GM23338 (cell line): Measurements from ENCODE around the gene IMPG2. TPM values are rescaled to one million over a fixed set of nuclear protein-coding genes. Genes with fewer than 3 reads are reported as not detected.

ENCODE experiments used
- ATAC-seq: fragments of 200-7000 bp; cut with Tn5 transposase; 3 replicates; pipeline ENCODE4 v1.9.1; 2020
- DNase-seq: peaks from one replicate; pipeline ENCODE4 v3.0.0-alpha.2; 2015; ENCODE audit warnings: low spot score
- H2AFZ ChIP-seq: fragments of 200-600 bp; sonication (generic); 2 replicates; pipeline ENCODE4 v1.8.0; 2016; ENCODE audit warnings: antibody characterized with exemption, mild to moderate bottlenecking, moderate library complexity
- H3F3A ChIP-seq: fragments of 200-600 bp; sonication (generic); replicated peaks from 2 replicates; pipeline ENCODE4 v1.8.0; 2017; ENCODE audit warnings: antibody characterized with exemption, mixed run types, low read depth
- H3K27ac ChIP-seq: fragments of 200-600 bp; sonication (generic); 2 replicates; pipeline ENCODE4 v1.6.1; 2016; ENCODE audit warnings: low read depth
- H3K27me3 ChIP-seq: fragments of 200-600 bp; sonication (generic); 2 replicates; pipeline ENCODE4 v1.8.0; 2016; ENCODE audit warnings: mild to moderate bottlenecking, mixed run types, moderate library complexity; ENCODE audit not compliant: insufficient read depth
- H3K36me3 ChIP-seq: fragments of 200-600 bp; sonication (generic); 2 replicates; pipeline ENCODE4 v1.8.0; 2016; ENCODE audit warnings: mild to moderate bottlenecking; ENCODE audit not compliant: insufficient read depth
- H3K4me1 ChIP-seq: fragments of 200-600 bp; sonication (generic); 2 replicates; pipeline ENCODE4 v1.8.0; 2016; ENCODE audit warnings: mild to moderate bottlenecking, moderate library complexity; ENCODE audit not compliant: insufficient read depth
- H3K4me2 ChIP-seq: fragments of 200-600 bp; sonication (generic); 2 replicates; pipeline ENCODE4 v1.7.1; 2017; ENCODE audit warnings: mixed run types
- H3K4me3 ChIP-seq: fragments of 200-600 bp; sonication (generic); 2 replicates; pipeline ENCODE4 v1.6.1; 2016; ENCODE audit warnings: mixed run types
- H3K79me2 ChIP-seq: fragments of 200-600 bp; sonication (generic); replicated peaks from 2 replicates; pipeline ENCODE4 v1.8.0; 2017; ENCODE audit warnings: mild to moderate bottlenecking; ENCODE audit not compliant: insufficient read depth
- H3K9me2 ChIP-seq: fragments of 200-600 bp; sonication (generic); 2 replicates; pipeline ENCODE4 v1.8.0; 2017; ENCODE audit not compliant: insufficient read depth
- H4K20me1 ChIP-seq: fragments of 200-600 bp; sonication (generic); replicated peaks from 2 replicates; pipeline ENCODE4 v1.8.0; 2017; ENCODE audit warnings: mild to moderate bottlenecking; ENCODE audit not compliant: insufficient read depth
- H3K27ac Mint-ChIP-seq: 2 replicates; pipeline ENCODE4 v1.8.0; 2020; ENCODE audit warnings: inconsistent platforms, mild to moderate bottlenecking, moderate library complexity, mixed read lengths
- H3K27me3 Mint-ChIP-seq: 3 replicates; pipeline ENCODE4 v1.8.0; 2022; ENCODE audit warnings: low read depth, mild to moderate bottlenecking, moderate library complexity, mixed read lengths, inconsistent platforms; ENCODE audit not compliant: insufficient read depth, poor library complexity
- H3K36me3 Mint-ChIP-seq: 3 replicates; pipeline ENCODE4 v1.8.0; 2021; ENCODE audit warnings: low read depth, mild to moderate bottlenecking, inconsistent platforms, moderate library complexity, mixed read lengths
- H3K4me1 Mint-ChIP-seq: 3 replicates; pipeline ENCODE4 v1.8.0; 2020; ENCODE audit warnings: mild to moderate bottlenecking, inconsistent platforms, mixed read lengths
- H3K4me3 Mint-ChIP-seq: 3 replicates; pipeline ENCODE4 v1.8.0; 2021; ENCODE audit warnings: moderate library complexity, mild to moderate bottlenecking, inconsistent platforms, mixed read lengths
- H3K9me3 Mint-ChIP-seq: 3 replicates; pipeline ENCODE4 v1.8.0; 2020; ENCODE audit warnings: moderate library complexity, mild to moderate bottlenecking, inconsistent platforms, mixed read lengths
- CREB1 ChIP-seq: fragments of 250-450 bp; sonication (Bioruptor Pico); IDR thresholded peaks from 2 replicates; pipeline ENCODE4 v1.5.0; 2020; ENCODE audit warnings: low read depth, mild to moderate bottlenecking, moderate library complexity
- EZH2 ChIP-seq: fragments of 200-600 bp; sonication (generic); IDR thresholded peaks from one replicate; pipeline ENCODE4 v1.8.0; 2017; ENCODE audit warnings: antibody characterized with exemption, mild to moderate bottlenecking, low read depth; ENCODE audit not compliant: unreplicated experiment
- EZH2phosphoT487 ChIP-seq: fragments of 200-600 bp; sonication (generic); IDR thresholded peaks from one replicate; pipeline ENCODE4 v1.8.1; 2018; ENCODE audit warnings: antibody characterized with exemption; ENCODE audit not compliant: unreplicated experiment
- JUNB ChIP-seq: IDR thresholded peaks from one replicate; pipeline ENCODE4 v1.6.1; 2016; ENCODE audit warnings: antibody characterized with exemption; ENCODE audit not compliant: unreplicated experiment
- NANOG ChIP-seq: IDR thresholded peaks from 2 replicates; pipeline ENCODE4 v1.6.1; 2016; ENCODE audit warnings: antibody characterized with exemption, borderline replicate concordance
- POLR2AphosphoS5 ChIP-seq: IDR thresholded peaks from 2 replicates; pipeline ENCODE4 v1.6.1; 2016; ENCODE audit warnings: antibody characterized with exemption, low read depth
- REST ChIP-seq: IDR thresholded peaks from one replicate; pipeline ENCODE4 v1.6.1; 2018; ENCODE audit warnings: antibody characterized with exemption; ENCODE audit not compliant: unreplicated experiment
- STAT1 ChIP-seq: IDR thresholded peaks from one replicate; pipeline ENCODE4 v1.6.1; 2016; ENCODE audit warnings: antibody characterized with exemption; ENCODE audit not compliant: unreplicated experiment
- ZNF114 ChIP-seq: fragments of 250-450 bp; sonication (Bioruptor Pico); IDR thresholded peaks from 2 replicates; pipeline ENCODE4 v1.5.0; 2020; ENCODE audit warnings: mild to moderate bottlenecking, moderate library complexity
- ZNF331 ChIP-seq: fragments of 250-450 bp; sonication (Bioruptor Pico); IDR thresholded peaks from 2 replicates; pipeline ENCODE4 v1.5.0; 2020; ENCODE audit warnings: low read depth, mild to moderate bottlenecking, moderate library complexity
- ZNF462 ChIP-seq: fragments of 250-450 bp; sonication (Bioruptor Pico); IDR thresholded peaks from 2 replicates; pipeline ENCODE4 v1.5.0; 2020; ENCODE audit warnings: mild to moderate bottlenecking, moderate library complexity
- polyA plus RNA-seq: library from polyadenylated mRNA; unstranded; fragments of >200 nt; fragmentation: Nextera tagmentation; extraction: Ambion mirVana; gene quantifications from 2 replicates; pipeline ENCODE4 v1.2.1, GENCODE V29; 2016
- total RNA-seq: library from RNA; depleted of rRNA; stranded (reverse); fragments of >200 nt; shearing (Covaris generic); gene quantifications from 2 replicates; pipeline ENCODE4 v1.2.3, GENCODE V29; 2014
- TF ChIP-seq, protein P1 (sequence below), 2 experiments: fragments of 200-600 bp in 1 of 2; sonication (generic) in 1 of 2; conservative IDR thresholded peaks; 2 replicates each; pipeline versions ENCODE4 v1.5.1 to v1.6.1; 2016 to 2017; ENCODE audit warnings: antibody characterized with exemption in 2 of 2, low read depth in 2 of 2, mild to moderate bottlenecking in 2 of 2, moderate library complexity in 1 of 2
- TF ChIP-seq, protein P2 (sequence below): IDR thresholded peaks from 2 replicates; pipeline ENCODE4 v1.6.1; 2016; ENCODE audit warnings: antibody characterized with exemption

IMPG2 gene
- total and polyA plus RNA-seq, 2 experiments from 2014 or later = not detected

DNA sequence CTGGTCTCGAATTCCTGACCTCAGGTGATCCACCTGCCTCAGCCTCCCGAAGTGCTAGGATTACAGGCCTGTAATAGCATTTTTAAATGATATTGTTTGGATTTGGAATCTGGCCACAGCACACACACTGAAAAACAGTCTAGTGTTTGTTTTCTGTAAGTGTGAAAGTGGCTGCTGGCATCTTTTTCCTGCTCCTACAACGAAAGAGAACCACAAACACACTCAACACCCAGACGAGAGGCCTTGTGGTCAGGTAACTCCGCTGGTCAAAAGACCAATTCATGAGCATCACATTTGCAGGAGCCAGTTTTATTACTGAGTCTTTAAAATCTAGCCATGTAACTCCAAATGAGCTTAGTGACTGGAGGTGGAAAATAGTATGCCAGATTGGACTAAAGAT lies 50.2 kb downstream of the IMPG2 start:
- H3K4me1 ChIP-seq = peaks cover 5% of the 10 kb centered on the region; the same call in 1 of the 2 replicates
- no peak for ATAC-seq
- H3K36me3 Mint-ChIP-seq = no peaks in the 10 kb centered on the region

More for the DNA sequence above, 50.2 kb downstream of the IMPG2 start:
- no peak for DNase-seq
- H3F3A ChIP-seq = no peaks in the 10 kb centered on the region
- no peak overlapping the region for H3K27ac ChIP-seq
- H3K4me2 ChIP-seq = no peak overlapping the region
- H3K4me3 ChIP-seq = no peak overlapping the region
- no peak for TF ChIP-seq ZNF331 (CRISPR knock-in tag)
- no peak for TF ChIP-seq EZH2phosphoT487
- no peak for TF ChIP-seq STAT1
- TF ChIP-seq CREB1 (CRISPR knock-in tag) = no peak
- no peak for TF ChIP-seq ZNF114 (CRISPR knock-in tag)
- TF ChIP-seq, protein P1, sequence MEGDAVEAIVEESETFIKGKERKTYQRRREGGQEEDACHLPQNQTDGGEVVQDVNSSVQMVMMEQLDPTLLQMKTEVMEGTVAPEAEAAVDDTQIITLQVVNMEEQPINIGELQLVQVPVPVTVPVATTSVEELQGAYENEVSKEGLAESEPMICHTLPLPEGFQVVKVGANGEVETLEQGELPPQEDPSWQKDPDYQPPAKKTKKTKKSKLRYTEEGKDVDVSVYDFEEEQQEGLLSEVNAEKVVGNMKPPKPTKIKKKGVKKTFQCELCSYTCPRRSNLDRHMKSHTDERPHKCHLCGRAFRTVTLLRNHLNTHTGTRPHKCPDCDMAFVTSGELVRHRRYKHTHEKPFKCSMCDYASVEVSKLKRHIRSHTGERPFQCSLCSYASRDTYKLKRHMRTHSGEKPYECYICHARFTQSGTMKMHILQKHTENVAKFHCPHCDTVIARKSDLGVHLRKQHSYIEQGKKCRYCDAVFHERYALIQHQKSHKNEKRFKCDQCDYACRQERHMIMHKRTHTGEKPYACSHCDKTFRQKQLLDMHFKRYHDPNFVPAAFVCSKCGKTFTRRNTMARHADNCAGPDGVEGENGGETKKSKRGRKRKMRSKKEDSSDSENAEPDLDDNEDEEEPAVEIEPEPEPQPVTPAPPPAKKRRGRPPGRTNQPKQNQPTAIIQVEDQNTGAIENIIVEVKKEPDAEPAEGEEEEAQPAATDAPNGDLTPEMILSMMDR (conservative IDR thresholded peaks at IDR 0.05; ENCODE audit: low read depth in 2 of 2) = no peak
- no peak for TF ChIP-seq JUNB
- no peak for TF ChIP-seq EZH2
- no peak for TF ChIP-seq REST
- no peak for TF ChIP-seq ZNF462 (CRISPR knock-in tag)
- TF ChIP-seq NANOG = no peak
- TF ChIP-seq, protein P2, sequence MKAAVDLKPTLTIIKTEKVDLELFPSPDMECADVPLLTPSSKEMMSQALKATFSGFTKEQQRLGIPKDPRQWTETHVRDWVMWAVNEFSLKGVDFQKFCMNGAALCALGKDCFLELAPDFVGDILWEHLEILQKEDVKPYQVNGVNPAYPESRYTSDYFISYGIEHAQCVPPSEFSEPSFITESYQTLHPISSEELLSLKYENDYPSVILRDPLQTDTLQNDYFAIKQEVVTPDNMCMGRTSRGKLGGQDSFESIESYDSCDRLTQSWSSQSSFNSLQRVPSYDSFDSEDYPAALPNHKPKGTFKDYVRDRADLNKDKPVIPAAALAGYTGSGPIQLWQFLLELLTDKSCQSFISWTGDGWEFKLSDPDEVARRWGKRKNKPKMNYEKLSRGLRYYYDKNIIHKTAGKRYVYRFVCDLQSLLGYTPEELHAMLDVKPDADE = no peak
- TF ChIP-seq POLR2AphosphoS5 = no peak
- Mint-ChIP-seq H3K4me3 (no peak overlapping the region), H3K9me3 (no peaks in the 10 kb centered on the region), H3K27me3 (peaks cover 39% of the 10 kb centered on the region), H3K4me1 (peaks cover 7% of the 10 kb centered on the region; the same call in 2 of the 3 replicates), H3K27ac (no peak overlapping the region)
- H4K20me1 ChIP-seq = no peaks in the 10 kb centered on the region
- peaks cover 59% of the 10 kb centered on the region for H3K27me3 ChIP-seq
- no peak overlapping the region for H2AFZ ChIP-seq
- H3K79me2 ChIP-seq = no peaks in the 10 kb centered on the region
- H3K36me3 ChIP-seq = no peaks in the 10 kb centered on the region
- H3K9me2 ChIP-seq = no peaks in the 10 kb centered on the region
